ENCODE data around the gene CRABP2. TPM values are rescaled to one million over a fixed set of nuclear protein-coding genes. Genes with fewer than 3 reads are reported as not detected.

The CRABP2 gene
- total RNA-seq, 1 experiment from 2014 or later = 1.1 TPM

- Histone ChIP-seq H3K27ac (ENCODE audit: low read depth, low read length, poor library complexity, severe bottlenecking) (no peak overlapping the region), H3K4me3 (ENCODE audit: low read depth, low read length, poor library complexity, severe bottlenecking) (no peak overlapping the region), H3K9me3 (ENCODE audit: low read depth, low read length, poor library complexity, severe bottlenecking) (no peaks in the 10 kb centered on the region), H3K4me1 (ENCODE audit: insufficient read depth, low read length, poor library complexity, severe bottlenecking) (no peaks in the 10 kb centered on the region), H3K27me3 (replicated peaks; ENCODE audit: insufficient read depth, low read depth, low read length, poor library complexity) (no peaks in the 10 kb centered on the region), H3K36me3 (ENCODE audit: insufficient read depth, low read length, poor library complexity, severe bottlenecking) (peaks cover 13% of the 10 kb centered on the region)
- TF ChIP-seq, protein P1, sequence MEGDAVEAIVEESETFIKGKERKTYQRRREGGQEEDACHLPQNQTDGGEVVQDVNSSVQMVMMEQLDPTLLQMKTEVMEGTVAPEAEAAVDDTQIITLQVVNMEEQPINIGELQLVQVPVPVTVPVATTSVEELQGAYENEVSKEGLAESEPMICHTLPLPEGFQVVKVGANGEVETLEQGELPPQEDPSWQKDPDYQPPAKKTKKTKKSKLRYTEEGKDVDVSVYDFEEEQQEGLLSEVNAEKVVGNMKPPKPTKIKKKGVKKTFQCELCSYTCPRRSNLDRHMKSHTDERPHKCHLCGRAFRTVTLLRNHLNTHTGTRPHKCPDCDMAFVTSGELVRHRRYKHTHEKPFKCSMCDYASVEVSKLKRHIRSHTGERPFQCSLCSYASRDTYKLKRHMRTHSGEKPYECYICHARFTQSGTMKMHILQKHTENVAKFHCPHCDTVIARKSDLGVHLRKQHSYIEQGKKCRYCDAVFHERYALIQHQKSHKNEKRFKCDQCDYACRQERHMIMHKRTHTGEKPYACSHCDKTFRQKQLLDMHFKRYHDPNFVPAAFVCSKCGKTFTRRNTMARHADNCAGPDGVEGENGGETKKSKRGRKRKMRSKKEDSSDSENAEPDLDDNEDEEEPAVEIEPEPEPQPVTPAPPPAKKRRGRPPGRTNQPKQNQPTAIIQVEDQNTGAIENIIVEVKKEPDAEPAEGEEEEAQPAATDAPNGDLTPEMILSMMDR (conservative IDR thresholded peaks at IDR 0.05; ENCODE audit: low read depth, low read length) = no peak
- TF ChIP-seq EZH2 (IDR thresholded peaks at IDR 0.05; ENCODE audit: borderline replicate concordance, low read depth, low read length, poor library complexity, severe bottlenecking) = no peak
- ChIA-PET POLR2A (ENCODE audit: low non-redundant PET) (no interaction called here), CTCF (no interaction called here)
- intact Hi-C loops (cut with micrococcal nuclease; ENCODE audit: unreplicated experiment) = no loop called here
- DNase-seq (ENCODE audit: low spot score) = no peak
- no TSS peak for BruUV-seq (replicated peaks)
Observed at GRCh38 chr1:156717351-156717750, 12.0 kb upstream of the CRABP2 start.

DNA sequence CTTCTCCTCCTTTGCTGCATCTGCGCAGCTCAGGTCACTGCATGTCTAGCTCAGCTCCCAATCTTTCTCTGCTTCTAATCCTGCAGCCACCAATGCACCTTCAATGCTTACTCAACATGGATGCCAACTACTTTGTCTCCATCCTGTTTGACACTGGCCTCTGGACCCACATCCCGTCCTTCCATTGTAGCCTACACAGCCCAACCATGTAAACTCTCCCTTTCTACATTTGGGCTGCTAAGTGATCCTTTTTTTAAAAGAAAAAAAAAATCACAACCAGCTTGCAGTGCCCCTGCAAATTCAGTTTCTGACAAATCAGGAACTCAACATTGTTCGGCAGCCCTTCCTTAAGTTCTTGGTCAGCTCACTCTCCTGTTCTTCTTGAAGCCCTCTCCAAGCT lies 9.4 kb upstream of the CRABP2 start:
- Histone ChIP-seq H3K4me1 (ENCODE audit: insufficient read depth, low read length, poor library complexity, severe bottlenecking) (no peaks in the 10 kb centered on the region), H3K27me3 (replicated peaks; ENCODE audit: insufficient read depth, low read depth, low read length, poor library complexity) (no peaks in the 10 kb centered on the region), H3K36me3 (ENCODE audit: insufficient read depth, low read length, poor library complexity, severe bottlenecking) (no peaks in the 10 kb centered on the region), H3K27ac (ENCODE audit: low read depth, low read length, poor library complexity, severe bottlenecking) (no peak overlapping the region), H3K9me3 (ENCODE audit: low read depth, low read length, poor library complexity, severe bottlenecking) (no peaks in the 10 kb centered on the region), H3K4me3 (ENCODE audit: low read depth, low read length, poor library complexity, severe bottlenecking) (no peak overlapping the region)
- intact Hi-C loops (cut with micrococcal nuclease; ENCODE audit: unreplicated experiment) = no loop called here
- no peak for TF ChIP-seq EZH2 (IDR thresholded peaks at IDR 0.05; ENCODE audit: borderline replicate concordance, low read depth, low read length, poor library complexity, severe bottlenecking)
- TF ChIP-seq, protein P1 (conservative IDR thresholded peaks at IDR 0.05; ENCODE audit: low read depth, low read length) = no peak
- DNase-seq (ENCODE audit: low spot score) = no peak
- ChIA-PET CTCF (interaction anchor here (0.6 to 0.7 kb wide), 2 partner anchors 8 to 11 kb away, joined by 3 to 7 read pairs; no protein-coding TSS in a partner anchor), POLR2A (ENCODE audit: low non-redundant PET) (no interaction called here)
- BruUV-seq (replicated peaks) = no TSS peak

GRCh38 chr1:156712626-156713025 lies 7.2 kb upstream of the CRABP2 start:
- ChIA-PET CTCF (interaction anchor here (0.8 kb wide), 2 partner anchors 13 to 23 kb away, joined by 3 to 4 read pairs; no protein-coding TSS in a partner anchor), POLR2A (ENCODE audit: low non-redundant PET) (no interaction called here)
- Histone ChIP-seq H3K4me1 (ENCODE audit: insufficient read depth, low read length, poor library complexity, severe bottlenecking) (no peaks in the 10 kb centered on the region), H3K27ac (ENCODE audit: low read depth, low read length, poor library complexity, severe bottlenecking) (no peak overlapping the region), H3K9me3 (ENCODE audit: low read depth, low read length, poor library complexity, severe bottlenecking) (no peaks in the 10 kb centered on the region), H3K27me3 (replicated peaks; ENCODE audit: insufficient read depth, low read depth, low read length, poor library complexity) (no peaks in the 10 kb centered on the region), H3K4me3 (ENCODE audit: low read depth, low read length, poor library complexity, severe bottlenecking) (no peak overlapping the region), H3K36me3 (ENCODE audit: insufficient read depth, low read length, poor library complexity, severe bottlenecking) (no peaks in the 10 kb centered on the region)
- no TSS peak for BruUV-seq (replicated peaks)
- TF ChIP-seq, protein P1 (conservative IDR thresholded peaks at IDR 0.05; ENCODE audit: low read depth, low read length) = no peak
- TF ChIP-seq EZH2 (IDR thresholded peaks at IDR 0.05; ENCODE audit: borderline replicate concordance, low read depth, low read length, poor library complexity, severe bottlenecking) = no peak
- intact Hi-C loops (cut with micrococcal nuclease; ENCODE audit: unreplicated experiment) = no loop called here
- no peak for DNase-seq (ENCODE audit: low spot score)

All from A673 (cell line).